Measurements from ENCODE around the gene MYL12B.
A peak's percentile ranks its signal among the peaks of the same experiment; 100 is the strongest.

- TF ChIP-seq CTCF (IDR thresholded peaks at IDR 0.05) (no peak), REST (IDR thresholded peaks at IDR 0.05; ENCODE audit: insufficient read depth in 1 of 2, low read depth in 2 of 2, low read length in 1 of 2) (no peak), SIN3A (IDR thresholded peaks at IDR 0.05; ENCODE audit: borderline replicate concordance, insufficient read depth, low read depth, low read length) (0 out of 2 replicates have a peak, but pooled peaks have one; percentile 66)
Observed at GRCh38 chr18:3248658-3249359, 13.1 kb upstream of the MYL12B start.

All from Panc1 (cell line).